Karpas-422 (cell line): ENCODE measurements around the gene NAIF1. TPM values are rescaled to one million over a fixed set of nuclear protein-coding genes. Genes with fewer than 3 reads are reported as not detected.

Source experiments
- DNase-seq: peaks from one replicate; pipeline ENCODE4 v3.0.0-alpha.2; 2015
- H2AFZ ChIP-seq: fragments of 200-600 bp; sonication (generic); 2 replicates; pipeline ENCODE4 v1.6.1; 2014; ENCODE audit warnings: antibody characterized with exemption, low read length, mixed read lengths
- H3K27ac ChIP-seq: fragments of 200-600 bp; sonication (generic); 2 replicates; pipeline ENCODE4 v1.5.1; 2014; ENCODE audit warnings: mild to moderate bottlenecking, low read length, moderate library complexity
- H3K27me3 ChIP-seq: fragments of 200-600 bp; sonication (generic); 2 replicates; pipeline ENCODE4 v1.6.1; 2014; ENCODE audit warnings: low read length, mixed read lengths
- H3K36me3 ChIP-seq: fragments of 200-600 bp; sonication (generic); 2 replicates; pipeline ENCODE4 v1.6.1; 2014; ENCODE audit warnings: low read length, mixed read lengths; ENCODE audit not compliant: insufficient read depth
- H3K4me1 ChIP-seq: fragments of 200-600 bp; sonication (generic); 2 replicates; pipeline ENCODE4 v1.6.1; 2014; ENCODE audit warnings: mild to moderate bottlenecking, low read length, mixed read lengths
- H3K4me2 ChIP-seq: fragments of 200-600 bp; sonication (generic); 2 replicates; pipeline ENCODE4 v1.6.1; 2014; ENCODE audit warnings: low read length, low read depth, mild to moderate bottlenecking; ENCODE audit not compliant: poor library complexity, severe bottlenecking
- H3K4me3 ChIP-seq: fragments of 200-600 bp; sonication (generic); 2 replicates; pipeline ENCODE4 v1.5.1; 2014; ENCODE audit warnings: mild to moderate bottlenecking, antibody characterized with exemption, low read length, mixed read lengths
- H3K79me2 ChIP-seq: fragments of 200-600 bp; sonication (generic); 2 replicates; pipeline ENCODE4 v1.6.1; 2014; ENCODE audit warnings: mild to moderate bottlenecking, low read length, mixed read lengths
- H3K9ac ChIP-seq: fragments of 200-600 bp; sonication (generic); 2 replicates; pipeline ENCODE4 v1.6.0; 2014; ENCODE audit warnings: low read length
- H3K9me2 ChIP-seq: fragments of 200-600 bp; sonication (generic), shearing (Covaris generic); replicated peaks from 2 replicates; pipeline ENCODE4 v1.6.0; 2014; ENCODE audit warnings: mild to moderate bottlenecking, low read length, moderate library complexity; ENCODE audit not compliant: insufficient read depth
- H3K9me3 ChIP-seq: fragments of 300-700, 200-600 bp; sonication (generic); 2 replicates; pipeline ENCODE4 v1.6.1; 2014; ENCODE audit warnings: low read length, mixed read lengths
- H4K20me1 ChIP-seq: fragments of 200-600 bp; sonication (generic); 2 replicates; pipeline ENCODE4 v1.6.1; 2014; ENCODE audit warnings: mild to moderate bottlenecking, antibody characterized with exemption, low read length, low read depth; ENCODE audit not compliant: insufficient read depth
- total RNA-seq: library from RNA; depleted of rRNA; stranded (reverse); fragments of >200 nt; shearing (Covaris generic); gene quantifications from 2 replicates; pipeline ENCODE4 v1.2.3, GENCODE V29; 2014; ENCODE audit warnings: low replicate concordance

The NAIF1 gene
- total RNA-seq, 1 experiment from 2014 or later: 7.3 TPM

DNA sequence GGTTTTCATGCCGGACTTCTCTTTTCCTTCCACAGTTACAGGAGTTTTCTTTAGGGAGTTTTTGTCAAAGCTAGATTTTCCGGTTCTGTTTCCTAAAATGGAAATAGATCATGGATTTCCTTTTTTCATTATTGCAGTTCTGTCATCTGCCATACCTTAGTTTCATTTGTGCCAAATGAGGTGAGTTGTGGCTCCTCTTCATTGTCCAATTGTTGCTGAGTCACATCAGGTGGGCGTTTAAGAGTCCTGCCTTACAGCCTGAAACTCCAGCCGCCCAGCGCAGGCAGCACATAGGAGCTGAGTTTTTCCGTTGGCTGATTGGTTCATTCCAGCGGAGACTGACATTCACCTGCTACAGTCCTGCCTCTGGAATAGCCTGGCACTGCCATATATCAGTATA is 15.0 kb upstream of the NAIF1 start:
- Histone ChIP-seq H3K36me3 (no peaks in the 10 kb centered on the region), H3K27me3 (no peaks in the 10 kb centered on the region), H3K9ac (no peak overlapping the region), H4K20me1 (no peaks in the 10 kb centered on the region), H3K9me3 (no peaks in the 10 kb centered on the region), H3K4me2 (no peak overlapping the region), H3K79me2 (peaks cover 57% of the 10 kb centered on the region), H3K4me3 (no peak overlapping the region), H3K4me1 (no peaks in the 10 kb centered on the region), H3K9me2 (no peaks in the 10 kb centered on the region), H2AFZ (no peak overlapping the region), H3K27ac (peak overlapping the region; percentile 26; the same call in 1 of the 2 replicates)
- DNase-seq: no peak

DNA sequence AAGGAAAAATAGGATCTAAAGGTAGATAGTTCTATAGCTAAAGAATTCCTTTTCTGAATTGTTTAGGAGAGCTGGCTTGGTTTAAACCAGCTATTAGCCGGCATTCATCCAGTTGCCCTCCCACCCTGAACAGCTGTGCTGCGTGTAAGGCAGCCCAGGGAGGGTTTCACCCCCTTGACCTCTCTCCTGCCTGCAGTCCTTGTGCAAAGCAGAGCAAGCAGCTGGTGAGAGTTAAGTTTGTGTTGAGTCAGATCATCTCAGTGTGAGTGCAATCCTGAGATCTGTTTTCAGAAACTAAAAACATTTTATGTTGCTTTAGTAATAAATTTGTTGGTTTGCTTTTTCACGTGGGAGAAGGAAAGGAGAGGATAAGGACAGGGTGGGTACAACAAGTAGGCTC is 13.9 kb upstream of the NAIF1 start:
- Histone ChIP-seq H3K4me3 (no peak overlapping the region), H3K4me2 (no peak overlapping the region), H3K9me2 (no peaks in the 10 kb centered on the region), H2AFZ (no peak overlapping the region), H3K9ac (no peak overlapping the region), H3K4me1 (no peaks in the 10 kb centered on the region), H3K27me3 (no peaks in the 10 kb centered on the region), H3K9me3 (no peaks in the 10 kb centered on the region), H3K36me3 (no peaks in the 10 kb centered on the region), H4K20me1 (no peaks in the 10 kb centered on the region), H3K79me2 (peaks cover 57% of the 10 kb centered on the region), H3K27ac (0 out of 2 replicates have a peak overlapping the region, but pooled peaks have one; percentile 22)
- no peak for DNase-seq

DNA sequence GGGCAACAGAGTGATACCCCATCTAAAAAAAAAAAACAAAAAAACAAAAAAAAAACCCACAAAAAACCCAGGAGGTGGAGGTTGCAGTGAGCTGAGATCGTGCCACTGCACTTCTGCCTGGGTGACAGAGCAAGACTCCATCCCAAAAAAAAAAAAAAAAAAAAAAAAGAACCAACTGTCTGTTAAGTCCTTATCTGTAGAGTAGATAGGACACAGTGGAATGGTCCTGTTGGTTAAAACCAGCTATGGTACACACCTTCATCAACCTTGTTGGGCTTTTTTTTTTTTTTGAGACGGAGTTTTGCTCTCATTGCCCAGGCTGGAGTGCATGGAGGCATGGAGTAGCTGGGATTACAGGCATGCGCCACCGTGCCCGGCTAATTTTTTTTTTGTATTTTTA is 13.1 kb upstream of the NAIF1 start:
- Histone ChIP-seq H2AFZ (no peak overlapping the region), H3K27ac (no peak overlapping the region), H4K20me1 (no peaks in the 10 kb centered on the region), H3K4me1 (no peaks in the 10 kb centered on the region), H3K9ac (no peak overlapping the region), H3K9me3 (no peaks in the 10 kb centered on the region), H3K9me2 (no peaks in the 10 kb centered on the region), H3K27me3 (no peaks in the 10 kb centered on the region), H3K79me2 (peaks cover 54% of the 10 kb centered on the region), H3K36me3 (no peaks in the 10 kb centered on the region), H3K4me2 (no peak overlapping the region), H3K4me3 (no peak overlapping the region)
- no peak for DNase-seq

DNA sequence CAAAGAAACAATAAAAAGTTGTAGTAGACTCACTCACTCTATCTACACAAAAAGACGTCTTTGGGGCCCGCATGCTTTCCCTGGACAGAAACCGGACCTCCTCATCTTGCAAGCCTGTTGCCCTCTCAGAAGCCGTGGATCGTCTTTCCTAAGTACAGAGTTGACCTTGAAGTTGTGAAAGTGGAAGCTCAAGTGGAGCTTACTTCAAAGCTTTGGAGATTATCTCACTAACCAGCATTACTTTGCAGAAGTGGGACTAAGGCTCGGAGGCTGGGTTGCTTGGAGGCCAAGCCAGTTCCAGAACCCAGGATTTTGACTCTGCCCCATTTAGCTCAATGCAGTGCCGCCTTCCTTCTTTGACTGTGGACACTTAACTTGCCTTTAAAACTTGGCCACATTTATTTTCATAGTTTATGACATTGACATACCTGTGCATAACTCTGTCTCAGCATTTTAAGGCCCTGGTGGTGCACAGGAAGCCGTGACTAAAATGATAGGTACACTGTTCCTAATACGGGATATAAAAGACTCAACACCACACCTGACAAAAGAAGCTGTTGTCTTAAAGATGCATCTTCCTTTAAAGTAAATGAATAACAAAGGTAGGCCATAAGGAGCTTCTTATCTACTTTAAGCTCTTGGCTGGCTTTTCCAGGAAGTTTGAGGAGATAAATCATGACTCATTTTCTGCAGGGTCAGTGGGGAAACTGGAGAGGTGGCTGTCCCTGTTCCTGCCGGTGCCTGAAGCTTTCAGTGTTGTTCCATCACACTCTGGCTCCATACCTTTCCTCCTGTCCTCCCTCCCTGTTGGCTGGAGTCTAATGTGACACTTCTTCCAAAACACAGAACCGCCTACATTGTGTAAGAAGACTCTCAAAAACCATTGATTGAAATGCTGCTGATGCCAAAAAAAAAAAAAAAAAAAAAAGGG is 11.6 kb upstream of the NAIF1 start:
- H3K79me2 ChIP-seq: peaks cover 62% of the 10 kb centered on the region
- no peaks in the 10 kb centered on the region for H3K9me3 ChIP-seq
- DNase-seq: no peak
- no peak overlapping the region for H3K4me3 ChIP-seq
- H4K20me1 ChIP-seq: no peaks in the 10 kb centered on the region
- H3K27ac ChIP-seq: no peak overlapping the region
- H3K9me2 ChIP-seq: no peaks in the 10 kb centered on the region
- no peak overlapping the region for H3K4me2 ChIP-seq
- no peak overlapping the region for H3K9ac ChIP-seq
- no peak overlapping the region for H2AFZ ChIP-seq
- H3K4me1 ChIP-seq: no peaks in the 10 kb centered on the region
- no peaks in the 10 kb centered on the region for H3K36me3 ChIP-seq
- no peaks in the 10 kb centered on the region for H3K27me3 ChIP-seq

DNA sequence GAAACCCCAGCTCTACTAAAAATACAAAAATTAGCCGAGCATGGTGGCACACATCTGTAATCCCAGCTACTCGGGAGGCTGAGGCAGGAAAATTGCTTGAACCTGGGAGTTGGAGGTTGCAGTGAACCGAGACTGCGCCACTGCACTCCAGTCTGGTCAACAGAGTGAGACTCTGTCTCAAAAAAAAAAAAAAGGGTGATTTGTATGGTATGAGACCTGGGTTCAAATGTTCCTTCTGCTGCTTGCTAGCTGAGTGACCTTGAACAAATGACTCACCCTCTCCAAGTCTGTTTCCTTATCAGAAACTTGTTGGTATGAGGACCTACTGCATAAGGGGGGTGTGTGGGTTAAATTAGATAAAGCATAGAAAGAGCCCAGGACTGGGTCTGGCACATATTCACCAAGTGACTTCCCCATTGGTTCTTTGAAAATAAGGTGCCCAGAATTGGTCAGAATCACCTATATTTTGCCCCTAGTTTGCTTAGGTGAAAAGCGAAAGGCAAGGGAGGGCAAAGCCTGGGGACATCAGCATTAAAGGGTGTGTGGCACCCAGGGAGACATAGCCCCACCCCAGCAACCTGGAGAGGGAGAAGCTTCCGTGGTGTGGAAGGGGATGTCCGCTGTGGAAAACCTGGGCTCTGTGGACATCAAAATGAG is 10.9 kb upstream of the NAIF1 start:
- Histone ChIP-seq H3K4me1 (peaks cover 5% of the 10 kb centered on the region), H3K27ac (no peak overlapping the region)

DNA sequence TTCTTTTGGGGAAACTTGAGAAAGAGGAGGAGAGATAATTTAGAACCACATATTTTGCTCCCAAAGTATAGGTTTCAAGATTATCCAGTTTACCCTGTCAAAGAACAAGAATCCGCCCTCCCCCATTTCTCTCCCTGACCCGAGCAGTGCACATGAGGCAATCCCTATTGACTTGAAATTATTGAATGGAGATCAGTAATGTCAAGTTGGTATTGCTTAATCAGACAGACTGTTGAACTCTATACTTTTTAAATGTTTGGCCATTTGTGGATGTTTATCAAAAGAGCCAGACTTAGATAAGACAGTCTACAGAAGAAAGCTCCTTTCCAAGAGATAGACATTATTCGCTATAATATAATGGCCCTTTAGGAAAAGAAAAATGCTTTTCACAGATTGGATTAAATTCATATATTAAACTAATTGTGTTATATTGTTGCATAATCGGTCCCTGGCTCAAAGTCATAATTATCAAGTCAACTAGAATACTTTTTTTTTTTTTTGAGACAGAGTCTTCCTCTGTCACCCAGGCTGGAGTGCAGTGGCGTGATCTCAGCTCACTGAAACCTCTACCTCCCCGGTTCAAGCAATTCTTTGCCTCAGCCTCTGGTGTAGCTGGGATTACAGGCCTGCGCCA is 6.2 kb upstream of the NAIF1 start:
- H3K4me2 ChIP-seq: peak overlapping the region; percentile 67
- H3K36me3 ChIP-seq: no peaks in the 10 kb centered on the region
- no peaks in the 10 kb centered on the region for H3K9me3 ChIP-seq
- peak overlapping the region; percentile 86 for H3K27ac ChIP-seq
- no peaks in the 10 kb centered on the region for H3K9me2 ChIP-seq
- H3K4me3 ChIP-seq: peak overlapping the region; percentile 54; the same call in 1 of the 2 replicates
- H3K27me3 ChIP-seq: no peaks in the 10 kb centered on the region
- no peaks in the 10 kb centered on the region; the same call in 1 of the 2 replicates for H4K20me1 ChIP-seq
- H2AFZ ChIP-seq: no peak overlapping the region
- H3K9ac ChIP-seq: peak overlapping the region; percentile 57
- H3K4me1 ChIP-seq: peaks cover 35% of the 10 kb centered on the region
- H3K79me2 ChIP-seq: peaks cover 87% of the 10 kb centered on the region
- no peak for DNase-seq

More for the DNA sequence above, 10.9 kb upstream of the NAIF1 start:
- H2AFZ ChIP-seq: no peak overlapping the region
- no peaks in the 10 kb centered on the region for H3K36me3 ChIP-seq
- peaks cover 70% of the 10 kb centered on the region for H3K79me2 ChIP-seq
- no peaks in the 10 kb centered on the region for H3K9me3 ChIP-seq
- H3K9me2 ChIP-seq: no peaks in the 10 kb centered on the region
- no peaks in the 10 kb centered on the region for H4K20me1 ChIP-seq
- H3K4me2 ChIP-seq: no peak overlapping the region
- H3K4me3 ChIP-seq: no peak overlapping the region
- DNase-seq: no peak
- no peak overlapping the region for H3K9ac ChIP-seq
- H3K27me3 ChIP-seq: no peaks in the 10 kb centered on the region

DNA sequence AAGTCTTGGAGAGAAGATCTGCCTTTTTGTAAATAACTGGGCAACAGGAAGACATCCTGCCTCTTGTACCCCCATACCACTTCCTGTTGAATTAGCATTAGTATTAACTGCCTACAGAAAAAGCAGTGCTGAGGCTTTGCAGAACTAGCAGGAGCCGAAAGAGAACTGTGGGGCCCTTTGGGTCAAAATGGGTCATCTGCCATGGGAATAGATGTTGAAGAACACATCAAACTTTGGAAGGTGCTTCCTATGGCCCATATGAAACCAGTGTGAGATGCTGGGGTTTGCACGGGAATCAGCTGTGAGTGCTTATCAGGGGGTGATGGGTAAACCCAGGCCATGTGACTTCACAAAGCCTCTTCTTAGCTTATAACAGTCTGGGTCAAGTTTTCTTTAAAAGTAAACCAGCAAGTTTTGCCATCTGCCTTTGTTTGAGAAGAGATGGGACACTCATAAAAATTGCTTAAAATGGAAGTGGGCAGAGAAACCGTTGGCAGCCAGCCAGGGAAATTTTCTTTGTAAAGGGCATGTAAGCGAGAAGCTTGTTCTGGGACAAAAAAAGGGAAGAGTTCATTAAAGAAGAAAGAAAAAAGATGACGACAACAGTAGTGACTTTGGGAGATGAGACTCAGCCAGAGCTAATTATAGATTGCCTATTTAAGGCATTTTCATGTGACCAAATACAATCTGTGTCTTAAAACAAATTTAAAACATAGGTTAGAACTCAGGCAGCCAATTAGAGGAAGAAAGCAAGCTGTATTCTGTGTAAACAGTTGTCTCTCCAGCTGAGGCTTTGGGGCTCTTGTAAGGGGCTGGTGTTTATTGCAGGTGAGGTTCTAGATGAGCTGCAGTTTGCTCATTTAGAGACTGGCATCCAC is 5.3 kb upstream of the NAIF1 start:
- Histone ChIP-seq H3K9ac (peak overlapping the region; percentile 57), H3K27ac (peak overlapping the region; percentile 86), H3K4me2 (peak overlapping the region; percentile 67)

More for the DNA sequence above, 5.3 kb upstream of the NAIF1 start:
- DNase-seq: peak; percentile 79
- H3K9me2 ChIP-seq: no peaks in the 10 kb centered on the region
- H3K9me3 ChIP-seq: no peaks in the 10 kb centered on the region
- peaks cover 38% of the 10 kb centered on the region for H3K4me1 ChIP-seq
- peak overlapping the region; percentile 54 for H3K4me3 ChIP-seq
- H3K27me3 ChIP-seq: no peaks in the 10 kb centered on the region
- H2AFZ ChIP-seq: peak overlapping the region; percentile 13; the same call in 1 of the 2 replicates
- no peaks in the 10 kb centered on the region for H3K36me3 ChIP-seq
- H4K20me1 ChIP-seq: no peaks in the 10 kb centered on the region; the same call in 1 of the 2 replicates
- peaks cover 79% of the 10 kb centered on the region for H3K79me2 ChIP-seq
